Hepatocyte (in vitro differentiated cells): ENCODE results near the gene PACRG. TPM values are rescaled to one million over a fixed set of nuclear protein-coding genes. Genes with fewer than 3 reads are reported as not detected.

Experiments
- DNase-seq: peaks from one replicate; pipeline ENCODE4 v3.0.0-alpha.2; 2016; ENCODE audit warnings: low spot score
- H2AFZ ChIP-seq: fragments of 200-600 bp; sonication (generic); 2 replicates; pipeline ENCODE4 v1.6.0; 2016; ENCODE audit warnings: antibody characterized with exemption, mild to moderate bottlenecking
- H3K27ac ChIP-seq: fragments of 200-600 bp; sonication (generic); 2 replicates; pipeline ENCODE4 v1.5.1; 2016; ENCODE audit warnings: mild to moderate bottlenecking
- H3K27me3 ChIP-seq: fragments of 200-600 bp; sonication (generic); 2 replicates; pipeline ENCODE4 v1.6.1; 2016
- H3K36me3 ChIP-seq: fragments of 200-600 bp; sonication (generic); replicated peaks from 2 replicates; pipeline ENCODE4 v1.5.1; 2016; ENCODE audit warnings: low read depth; ENCODE audit not compliant: insufficient read depth
- H3K4me1 ChIP-seq: fragments of 200-600 bp; sonication (generic); 2 replicates; pipeline ENCODE4 v1.5.1; 2016; ENCODE audit warnings: mild to moderate bottlenecking, moderate library complexity; ENCODE audit not compliant: insufficient read depth
- H3K4me2 ChIP-seq: fragments of 200-600 bp; sonication (generic); 2 replicates; pipeline ENCODE4 v1.6.0; 2016
- H3K4me3 ChIP-seq: fragments of 200-600 bp; sonication (generic); 2 replicates; pipeline ENCODE4 v1.5.1; 2016; ENCODE audit warnings: mild to moderate bottlenecking
- H3K79me2 ChIP-seq: fragments of 200-600 bp; sonication (generic); 2 replicates; pipeline ENCODE4 v1.6.0; 2017; ENCODE audit warnings: mild to moderate bottlenecking
- H3K9me2 ChIP-seq: fragments of 200-600 bp; sonication (generic); replicated peaks from 2 replicates; pipeline ENCODE4 v1.6.0; 2017; ENCODE audit warnings: mild to moderate bottlenecking; ENCODE audit not compliant: insufficient read depth
- H3K9me3 ChIP-seq: fragments of 200-600 bp; sonication (generic); 2 replicates; pipeline ENCODE4 v1.5.1; 2016; ENCODE audit warnings: low read depth, mild to moderate bottlenecking
- H4K20me1 ChIP-seq: fragments of 200-600 bp; sonication (generic); 2 replicates; pipeline ENCODE4 v1.6.0; 2016; ENCODE audit warnings: mild to moderate bottlenecking; ENCODE audit not compliant: insufficient read depth, poor library complexity, severe bottlenecking
- CTCF ChIP-seq: fragments of 200-600 bp; sonication (generic); IDR thresholded peaks from 2 replicates; pipeline ENCODE4 v1.5.1; 2016; ENCODE audit warnings: antibody characterized with exemption, mild to moderate bottlenecking; ENCODE audit not compliant: poor library complexity
- EZH2 ChIP-seq: fragments of 200-600 bp; sonication (generic); IDR thresholded peaks from 2 replicates; pipeline ENCODE4 v1.6.1; 2016; ENCODE audit warnings: antibody characterized with exemption, mild to moderate bottlenecking, borderline replicate concordance
- EZH2phosphoT487 ChIP-seq: fragments of 200-600 bp; sonication (generic); IDR thresholded peaks from one replicate; pipeline ENCODE4 v1.6.1; 2018; ENCODE audit warnings: antibody characterized with exemption, mild to moderate bottlenecking, low read depth, moderate library complexity; ENCODE audit not compliant: unreplicated experiment, severe bottlenecking
- WGBS: methylation state at CpG from one replicate; pipeline ENCODE4 v1.1.6; 2016; ENCODE audit warnings: low lambda C conversion rate; ENCODE audit errors: missing lambda C conversion rate; 5-methylcytosine and 5-hydroxymethylcytosine counted together
- polyA plus RNA-seq: library from polyadenylated mRNA; unstranded; fragments of >200 nt; fragmentation: Nextera tagmentation; extraction: Ambion mirVana; gene quantifications from 2 replicates; pipeline ENCODE4 v1.2.1, GENCODE V29; 2016
- total RNA-seq: library from RNA; depleted of rRNA; stranded (reverse); fragments of >200 nt; gene quantifications from 2 replicates; pipeline ENCODE4 v1.2.3, GENCODE V29; 2014

PACRG gene
- total and polyA plus RNA-seq, 2 experiments from 2014 or later, result 0.91 to 2.6 TPM

- no peak overlapping the region for H2AFZ ChIP-seq
- H3K4me3 ChIP-seq, result no peak overlapping the region
- H3K9me3 ChIP-seq, result no peaks in the 10 kb centered on the region
- 82% methylated on average over 2 of the region's 2 CpGs for WGBS
- H3K27ac ChIP-seq, result no peak overlapping the region
- H3K4me2 ChIP-seq, result no peak overlapping the region
- H3K9me2 ChIP-seq, result no peaks in the 10 kb centered on the region
- H4K20me1 ChIP-seq, result no peaks in the 10 kb centered on the region
- H3K36me3 ChIP-seq, result no peaks in the 10 kb centered on the region
- H3K4me1 ChIP-seq, result no peaks in the 10 kb centered on the region
- no peaks in the 10 kb centered on the region for H3K27me3 ChIP-seq
- TF ChIP-seq EZH2phosphoT487 (no peak), CTCF (no peak), EZH2 (no peak)
- H3K79me2 ChIP-seq, result no peaks in the 10 kb centered on the region
- no peak for DNase-seq
Observed at GRCh38 chr6:163229050-163229449, 501.3 kb downstream of the PACRG start.

GRCh38 chr6:163230901-163231300 lies 503.1 kb downstream of the PACRG start:
- no peaks in the 10 kb centered on the region for H3K27me3 ChIP-seq
- H3K4me2 ChIP-seq, result no peak overlapping the region
- H3K27ac ChIP-seq, result no peak overlapping the region
- H3K4me3 ChIP-seq, result no peak overlapping the region
- no peaks in the 10 kb centered on the region for H4K20me1 ChIP-seq
- H3K9me2 ChIP-seq, result no peaks in the 10 kb centered on the region
- H3K9me3 ChIP-seq, result no peaks in the 10 kb centered on the region
- no peaks in the 10 kb centered on the region for H3K79me2 ChIP-seq
- no peak overlapping the region for H2AFZ ChIP-seq
- no peak for TF ChIP-seq CTCF
- no peak for TF ChIP-seq EZH2phosphoT487
- no peak for TF ChIP-seq EZH2
- DNase-seq, result no peak
- H3K4me1 ChIP-seq, result no peaks in the 10 kb centered on the region
- 91% methylated on average over 9 of the region's 9 CpGs for WGBS
- H3K36me3 ChIP-seq, result no peaks in the 10 kb centered on the region

GRCh38 chr6:163231356-163232014 lies 503.7 kb downstream of the PACRG start:
- Histone ChIP-seq H3K4me1 (no peaks in the 10 kb centered on the region), H3K36me3 (no peaks in the 10 kb centered on the region), H4K20me1 (no peaks in the 10 kb centered on the region), H3K4me3 (no peak overlapping the region), H3K27me3 (no peaks in the 10 kb centered on the region), H3K9me2 (no peaks in the 10 kb centered on the region), H3K4me2 (no peak overlapping the region), H3K27ac (no peak overlapping the region), H3K9me3 (no peaks in the 10 kb centered on the region), H3K79me2 (no peaks in the 10 kb centered on the region), H2AFZ (no peak overlapping the region)
- 83% methylated on average over 10 of the region's 10 CpGs for WGBS
- no peak for DNase-seq
- TF ChIP-seq EZH2 (no peak), EZH2phosphoT487 (no peak), CTCF (no peak)
